ENCODE measurements around the gene LRG1.

DNA sequence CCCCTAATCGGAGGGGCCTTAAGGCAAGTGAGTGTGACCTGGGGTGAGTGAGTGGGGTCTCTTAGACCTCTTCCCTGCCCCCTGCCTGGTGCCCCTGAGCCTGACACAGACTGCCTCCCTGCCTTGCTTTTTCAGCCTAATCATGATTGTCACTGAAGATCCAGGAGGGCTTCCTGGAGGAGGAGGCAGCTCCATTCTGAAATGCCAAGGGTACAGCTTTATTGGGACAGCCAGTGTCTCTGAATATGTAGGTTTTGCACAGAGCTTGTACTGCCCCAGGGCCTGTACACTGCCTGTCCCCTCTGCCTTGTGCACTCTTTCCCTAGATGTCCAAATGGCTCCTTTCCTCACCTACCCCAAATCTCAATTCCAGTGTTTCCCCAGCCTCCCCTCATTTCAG, 45.7 kb upstream of the LRG1 start:
- TF ChIP-seq, protein P1, sequence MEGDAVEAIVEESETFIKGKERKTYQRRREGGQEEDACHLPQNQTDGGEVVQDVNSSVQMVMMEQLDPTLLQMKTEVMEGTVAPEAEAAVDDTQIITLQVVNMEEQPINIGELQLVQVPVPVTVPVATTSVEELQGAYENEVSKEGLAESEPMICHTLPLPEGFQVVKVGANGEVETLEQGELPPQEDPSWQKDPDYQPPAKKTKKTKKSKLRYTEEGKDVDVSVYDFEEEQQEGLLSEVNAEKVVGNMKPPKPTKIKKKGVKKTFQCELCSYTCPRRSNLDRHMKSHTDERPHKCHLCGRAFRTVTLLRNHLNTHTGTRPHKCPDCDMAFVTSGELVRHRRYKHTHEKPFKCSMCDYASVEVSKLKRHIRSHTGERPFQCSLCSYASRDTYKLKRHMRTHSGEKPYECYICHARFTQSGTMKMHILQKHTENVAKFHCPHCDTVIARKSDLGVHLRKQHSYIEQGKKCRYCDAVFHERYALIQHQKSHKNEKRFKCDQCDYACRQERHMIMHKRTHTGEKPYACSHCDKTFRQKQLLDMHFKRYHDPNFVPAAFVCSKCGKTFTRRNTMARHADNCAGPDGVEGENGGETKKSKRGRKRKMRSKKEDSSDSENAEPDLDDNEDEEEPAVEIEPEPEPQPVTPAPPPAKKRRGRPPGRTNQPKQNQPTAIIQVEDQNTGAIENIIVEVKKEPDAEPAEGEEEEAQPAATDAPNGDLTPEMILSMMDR (IDR thresholded peaks at IDR 0.05; ENCODE audit: poor library complexity, severe bottlenecking) = no peak
- TF ChIP-seq EZH2 (IDR thresholded peaks at IDR 0.05; ENCODE audit: borderline replicate concordance, insufficient read depth, low read length, poor library complexity, severe bottlenecking) (no peak), POLR2AphosphoS5 (IDR thresholded peaks at IDR 0.05) (no peak), TAF1 (IDR thresholded peaks at IDR 0.05; ENCODE audit: low read depth) (no peak), SMC3 (conservative IDR thresholded peaks at IDR 0.05; ENCODE audit: poor library complexity) (no peak)
- TF ChIP-seq, protein P2, sequence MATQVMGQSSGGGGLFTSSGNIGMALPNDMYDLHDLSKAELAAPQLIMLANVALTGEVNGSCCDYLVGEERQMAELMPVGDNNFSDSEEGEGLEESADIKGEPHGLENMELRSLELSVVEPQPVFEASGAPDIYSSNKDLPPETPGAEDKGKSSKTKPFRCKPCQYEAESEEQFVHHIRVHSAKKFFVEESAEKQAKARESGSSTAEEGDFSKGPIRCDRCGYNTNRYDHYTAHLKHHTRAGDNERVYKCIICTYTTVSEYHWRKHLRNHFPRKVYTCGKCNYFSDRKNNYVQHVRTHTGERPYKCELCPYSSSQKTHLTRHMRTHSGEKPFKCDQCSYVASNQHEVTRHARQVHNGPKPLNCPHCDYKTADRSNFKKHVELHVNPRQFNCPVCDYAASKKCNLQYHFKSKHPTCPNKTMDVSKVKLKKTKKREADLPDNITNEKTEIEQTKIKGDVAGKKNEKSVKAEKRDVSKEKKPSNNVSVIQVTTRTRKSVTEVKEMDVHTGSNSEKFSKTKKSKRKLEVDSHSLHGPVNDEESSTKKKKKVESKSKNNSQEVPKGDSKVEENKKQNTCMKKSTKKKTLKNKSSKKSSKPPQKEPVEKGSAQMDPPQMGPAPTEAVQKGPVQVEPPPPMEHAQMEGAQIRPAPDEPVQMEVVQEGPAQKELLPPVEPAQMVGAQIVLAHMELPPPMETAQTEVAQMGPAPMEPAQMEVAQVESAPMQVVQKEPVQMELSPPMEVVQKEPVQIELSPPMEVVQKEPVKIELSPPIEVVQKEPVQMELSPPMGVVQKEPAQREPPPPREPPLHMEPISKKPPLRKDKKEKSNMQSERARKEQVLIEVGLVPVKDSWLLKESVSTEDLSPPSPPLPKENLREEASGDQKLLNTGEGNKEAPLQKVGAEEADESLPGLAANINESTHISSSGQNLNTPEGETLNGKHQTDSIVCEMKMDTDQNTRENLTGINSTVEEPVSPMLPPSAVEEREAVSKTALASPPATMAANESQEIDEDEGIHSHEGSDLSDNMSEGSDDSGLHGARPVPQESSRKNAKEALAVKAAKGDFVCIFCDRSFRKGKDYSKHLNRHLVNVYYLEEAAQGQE (IDR thresholded peaks at IDR 0.05; ENCODE audit: borderline replicate concordance) = no peak

Measured in neural cell (in vitro differentiated cells).